ENCODE measurements around the gene SMARCD3.
A peak's percentile ranks its signal among the peaks of the same experiment; 100 is the strongest.

SMARCD3 gene

DNA sequence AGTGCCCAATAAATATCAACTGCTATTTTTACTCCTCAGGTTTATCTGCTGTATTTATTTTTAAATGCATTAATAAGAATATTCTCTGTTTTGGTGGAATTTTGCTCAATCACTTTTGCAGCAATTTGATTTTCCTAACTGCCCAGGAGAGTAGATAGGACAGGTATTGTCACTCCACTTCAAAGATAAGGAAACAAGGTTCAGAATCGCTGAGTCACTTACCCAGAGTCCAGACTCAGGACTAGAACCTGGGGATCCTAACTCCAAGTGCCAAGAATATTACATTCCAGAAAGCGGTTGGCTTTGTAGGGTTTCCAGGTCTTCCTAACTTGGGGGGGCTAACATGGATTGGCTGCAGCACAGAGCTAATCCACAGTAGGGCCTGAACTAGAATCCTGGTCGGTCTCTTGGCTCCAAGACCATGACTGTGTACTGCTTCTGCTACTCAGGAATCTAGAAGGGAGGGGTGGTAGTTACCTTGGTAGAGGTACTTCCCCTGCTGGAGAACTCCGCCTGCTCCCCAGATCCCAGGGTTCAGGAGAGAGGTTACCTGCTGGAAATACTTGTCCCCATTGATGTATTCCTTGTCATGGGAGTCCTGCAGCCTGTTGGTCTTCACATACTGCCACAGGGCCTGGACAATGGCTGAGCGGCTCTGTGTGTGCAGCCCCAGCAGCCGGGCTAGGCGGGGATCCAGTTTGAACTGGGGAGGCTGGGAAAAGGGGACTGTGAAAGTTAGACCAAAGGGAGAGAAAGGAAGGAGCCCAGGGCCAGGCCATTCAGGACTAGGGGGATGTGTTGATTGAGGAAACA, 7.3 kb downstream of the SMARCD3 start:
- Histone ChIP-seq H3K4me3 (no peak overlapping the region), H3K27me3 (no peaks in the 10 kb centered on the region), H3K9me3 (no peaks in the 10 kb centered on the region), H3K36me3 (peaks cover 29 to 69% (median 62%) of the 10 kb centered on the region in 3 donors), H3K27ac (no peak overlapping the region), H3K4me1 (peaks cover 0 to 34% (median 27%) of the 10 kb centered on the region in 4 donors)
- intact Hi-C loops (cut with DNase I; ENCODE audit: low total_unique reads) = no loop called here
- TF ChIP-seq, protein P1, sequence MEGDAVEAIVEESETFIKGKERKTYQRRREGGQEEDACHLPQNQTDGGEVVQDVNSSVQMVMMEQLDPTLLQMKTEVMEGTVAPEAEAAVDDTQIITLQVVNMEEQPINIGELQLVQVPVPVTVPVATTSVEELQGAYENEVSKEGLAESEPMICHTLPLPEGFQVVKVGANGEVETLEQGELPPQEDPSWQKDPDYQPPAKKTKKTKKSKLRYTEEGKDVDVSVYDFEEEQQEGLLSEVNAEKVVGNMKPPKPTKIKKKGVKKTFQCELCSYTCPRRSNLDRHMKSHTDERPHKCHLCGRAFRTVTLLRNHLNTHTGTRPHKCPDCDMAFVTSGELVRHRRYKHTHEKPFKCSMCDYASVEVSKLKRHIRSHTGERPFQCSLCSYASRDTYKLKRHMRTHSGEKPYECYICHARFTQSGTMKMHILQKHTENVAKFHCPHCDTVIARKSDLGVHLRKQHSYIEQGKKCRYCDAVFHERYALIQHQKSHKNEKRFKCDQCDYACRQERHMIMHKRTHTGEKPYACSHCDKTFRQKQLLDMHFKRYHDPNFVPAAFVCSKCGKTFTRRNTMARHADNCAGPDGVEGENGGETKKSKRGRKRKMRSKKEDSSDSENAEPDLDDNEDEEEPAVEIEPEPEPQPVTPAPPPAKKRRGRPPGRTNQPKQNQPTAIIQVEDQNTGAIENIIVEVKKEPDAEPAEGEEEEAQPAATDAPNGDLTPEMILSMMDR (IDR thresholded peaks at IDR 0.05) = no peak
- peak in 1 of 2 donors; percentile 42 for DNase-seq

DNA sequence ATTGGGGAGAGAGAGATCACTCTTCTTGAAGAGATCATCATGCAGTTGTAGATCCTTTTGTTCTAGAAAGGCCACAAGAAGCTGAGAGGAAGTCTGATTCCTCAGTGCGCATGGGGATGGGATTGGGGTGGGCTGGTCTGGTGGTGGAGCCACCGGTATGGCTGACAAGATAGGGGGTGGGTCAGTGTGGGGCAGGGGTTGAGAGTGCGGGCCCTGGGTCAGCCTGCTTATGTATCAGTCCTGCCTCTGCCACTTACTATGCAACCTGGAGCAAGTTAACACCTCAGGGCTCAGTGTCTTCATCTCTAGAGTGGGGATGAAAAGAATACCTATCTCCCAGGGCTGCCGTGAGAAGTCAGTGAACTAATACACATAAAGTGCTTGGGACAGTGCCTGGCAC, 8.0 kb downstream of the SMARCD3 start:
- H3K9me3 ChIP-seq = no peaks in the 10 kb centered on the region
- no peak overlapping the region for H3K27ac ChIP-seq
- no peak for DNase-seq
- H3K27me3 ChIP-seq = no peaks in the 10 kb centered on the region
- TF ChIP-seq, protein P1 (IDR thresholded peaks at IDR 0.05) = no peak
- intact Hi-C loops (cut with DNase I; ENCODE audit: low total_unique reads) = no loop called here
- H3K4me1 ChIP-seq = peaks cover 0 to 28% (median 21%) of the 10 kb centered on the region in 4 donors
- H3K36me3 ChIP-seq = peaks cover 35 to 76% (median 68%) of the 10 kb centered on the region in 3 donors
- H3K4me3 ChIP-seq = no peak overlapping the region

DNA sequence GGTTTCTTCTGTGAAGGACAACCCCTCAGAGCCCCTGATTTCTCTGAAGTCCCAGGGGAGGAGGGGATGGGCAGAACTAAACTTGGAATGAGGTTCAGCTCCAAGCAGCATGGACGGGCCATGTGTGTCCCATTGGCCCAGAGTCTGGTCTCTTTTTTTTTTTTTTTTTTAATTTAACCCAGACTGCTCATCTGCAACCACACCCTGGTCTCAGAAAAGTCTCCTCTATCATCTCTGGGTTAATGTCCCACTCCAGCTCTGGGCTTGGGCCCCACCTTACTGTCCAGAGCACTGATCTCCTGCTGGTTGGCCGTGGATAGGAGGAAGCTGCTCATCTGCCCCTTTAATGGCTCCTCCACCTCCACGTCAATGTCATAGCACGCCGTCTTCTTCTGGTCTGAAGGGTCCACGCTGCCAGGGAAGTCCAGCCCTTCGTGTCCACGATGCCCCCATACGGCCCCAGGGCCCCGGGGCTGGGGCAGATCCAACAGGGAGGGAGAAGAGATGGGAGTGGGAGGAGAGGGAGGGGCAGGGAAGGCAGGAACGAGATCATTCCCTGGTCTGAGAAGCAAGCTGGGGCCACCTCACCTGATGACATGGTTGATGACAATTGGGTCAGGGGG, 8.5 kb downstream of the SMARCD3 start:
- no peak overlapping the region for H3K4me3 ChIP-seq
- TF ChIP-seq, protein P1 (IDR thresholded peaks at IDR 0.05) = no peak
- no peaks in the 10 kb centered on the region for H3K9me3 ChIP-seq
- H3K4me1 ChIP-seq = peaks cover 0 to 23% (median 16%) of the 10 kb centered on the region in 4 donors
- H3K27me3 ChIP-seq = no peaks in the 10 kb centered on the region
- intact Hi-C loops (cut with DNase I; ENCODE audit: low total_unique reads) = no loop called here
- no peak overlapping the region for H3K27ac ChIP-seq
- no peak for DNase-seq
- peaks cover 41 to 81% (median 74%) of the 10 kb centered on the region in 3 donors for H3K36me3 ChIP-seq

- Histone ChIP-seq H3K4me3 (no peak overlapping the region), H3K27me3 (no peaks in the 10 kb centered on the region), H3K36me3 (peaks cover 42 to 84% (median 76%) of the 10 kb centered on the region in 3 donors), H3K27ac (no peak overlapping the region), H3K9me3 (no peaks in the 10 kb centered on the region), H3K4me1 (peaks cover 0 to 21% (median 10%) of the 10 kb centered on the region in 4 donors)
- intact Hi-C loops (cut with DNase I; ENCODE audit: low total_unique reads) = no loop called here
- TF ChIP-seq, protein P1 (IDR thresholded peaks at IDR 0.05) = no peak
- DNase-seq = no peak
Observed at GRCh38 chr7:151238924-151239836, 9.3 kb downstream of the SMARCD3 start.

DNA sequence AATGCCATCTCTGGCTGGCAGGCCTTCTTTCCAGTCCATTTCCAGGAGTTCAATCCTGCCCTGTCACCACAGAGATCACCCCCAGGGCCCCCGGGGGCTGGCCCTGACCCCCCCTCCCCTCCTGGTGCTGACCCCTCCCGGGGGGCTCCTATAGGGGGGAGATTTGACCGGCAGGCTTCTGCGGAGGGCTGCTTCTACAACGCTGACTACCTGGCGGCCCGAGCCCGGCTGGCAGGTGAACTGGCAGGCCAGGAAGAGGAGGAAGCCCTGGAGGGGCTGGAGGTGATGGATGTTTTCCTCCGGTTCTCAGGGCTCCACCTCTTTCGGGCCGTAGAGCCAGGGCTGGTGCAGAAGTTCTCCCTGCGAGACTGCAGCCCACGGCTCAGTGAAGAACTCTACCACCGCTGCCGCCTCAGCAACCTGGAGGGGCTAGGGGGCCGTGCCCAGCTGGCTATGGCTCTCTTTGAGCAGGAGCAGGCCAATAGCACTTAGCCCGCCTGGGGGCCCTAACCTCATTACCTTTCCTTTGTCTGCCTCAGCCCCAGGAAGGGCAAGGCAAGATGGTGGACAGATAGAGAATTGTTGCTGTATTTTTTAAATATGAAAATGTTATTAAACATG, 10.2 kb downstream of the SMARCD3 start:
- no peaks in the 10 kb centered on the region for H3K9me3 ChIP-seq
- H3K27ac ChIP-seq = no peak overlapping the region
- peaks cover 42 to 84% (median 76%) of the 10 kb centered on the region in 3 donors for H3K36me3 ChIP-seq
- peaks cover 0 to 23% (median 13%) of the 10 kb centered on the region in 4 donors for H3K4me1 ChIP-seq
- intact Hi-C loops (cut with DNase I; ENCODE audit: low total_unique reads) = no loop called here
- TF ChIP-seq, protein P1 (IDR thresholded peaks at IDR 0.05) = no peak
- H3K4me3 ChIP-seq = no peak overlapping the region
- H3K27me3 ChIP-seq = no peaks in the 10 kb centered on the region
- no peak for DNase-seq
